ENCODE results near the gene RFLNA.

- TF ChIP-seq, protein P1, sequence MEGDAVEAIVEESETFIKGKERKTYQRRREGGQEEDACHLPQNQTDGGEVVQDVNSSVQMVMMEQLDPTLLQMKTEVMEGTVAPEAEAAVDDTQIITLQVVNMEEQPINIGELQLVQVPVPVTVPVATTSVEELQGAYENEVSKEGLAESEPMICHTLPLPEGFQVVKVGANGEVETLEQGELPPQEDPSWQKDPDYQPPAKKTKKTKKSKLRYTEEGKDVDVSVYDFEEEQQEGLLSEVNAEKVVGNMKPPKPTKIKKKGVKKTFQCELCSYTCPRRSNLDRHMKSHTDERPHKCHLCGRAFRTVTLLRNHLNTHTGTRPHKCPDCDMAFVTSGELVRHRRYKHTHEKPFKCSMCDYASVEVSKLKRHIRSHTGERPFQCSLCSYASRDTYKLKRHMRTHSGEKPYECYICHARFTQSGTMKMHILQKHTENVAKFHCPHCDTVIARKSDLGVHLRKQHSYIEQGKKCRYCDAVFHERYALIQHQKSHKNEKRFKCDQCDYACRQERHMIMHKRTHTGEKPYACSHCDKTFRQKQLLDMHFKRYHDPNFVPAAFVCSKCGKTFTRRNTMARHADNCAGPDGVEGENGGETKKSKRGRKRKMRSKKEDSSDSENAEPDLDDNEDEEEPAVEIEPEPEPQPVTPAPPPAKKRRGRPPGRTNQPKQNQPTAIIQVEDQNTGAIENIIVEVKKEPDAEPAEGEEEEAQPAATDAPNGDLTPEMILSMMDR (IDR thresholded peaks at IDR 0.05) = no peak
- TF ChIP-seq POLR2AphosphoS5 (IDR thresholded peaks at IDR 0.05; ENCODE audit: low read depth, low read length) (no peak), SIN3A (IDR thresholded peaks at IDR 0.05; ENCODE audit: borderline replicate concordance, insufficient read depth, low read depth, low read length) (no peak)
Measured at GRCh38 chr12:124361074-124361970, 66.4 kb downstream of the RFLNA start.
